Heart left ventricle (tissue), 13 donors: ENCODE data around the gene FNDC3B.

Experiments
- CTCF ChIP-seq, 12 donors: fragments of 200-600 bp; sonication (generic) in 4 of 12; IDR thresholded peaks; one replicate each; pipeline versions ENCODE4 v1.5.0 to v1.8.0; 2018 to 2022; ENCODE audit warnings: antibody characterized with exemption in 12 of 12, mild to moderate bottlenecking in 5 of 12
- POLR2A ChIP-seq, 2 donors: fragments of 450-650 bp; IDR thresholded peaks; one replicate each; pipeline ENCODE4 v1.6.1; 2017; ENCODE audit warnings: antibody characterized with exemption in 2 of 2, mild to moderate bottlenecking in 2 of 2, moderate library complexity in 2 of 2
- donor health status: ischemic (EF 13 %, LVEDD 7.1; RV severe dilation, severe dysfunction).
- donor health status: DM: no; HTN: yes; CAD: no.
- donor health status: DM: no; HTN: no; CAD: no.
- donor health status: ischemic (EF 25% LVEDD 6.9; RV normal size, moderate dysfunction).
- donor health status: ischemic (EF 25% LVEDD 5.7; RV mildly dilated, moderate dysfunction).
- donor health status: ischemic (EF 35%, LVEDD 5.7; RV mildly dilated, moderate dysfunction).
- donor health status: nonischemic (EF 11% LVEDD 7.7; RV severe dilation, severe dysfunction).
- donor health status: DM: yes; HTN: yes; CAD: no.
- donor health status: PGD.
- donor health status: ischemic (EF 29% LVEDD 5.4; RV normal size, mild dysfunction).
- donor health status: nonischemic (EF 23%, LVEDD 6.1; RV moderate dilation, normal function).

DNA sequence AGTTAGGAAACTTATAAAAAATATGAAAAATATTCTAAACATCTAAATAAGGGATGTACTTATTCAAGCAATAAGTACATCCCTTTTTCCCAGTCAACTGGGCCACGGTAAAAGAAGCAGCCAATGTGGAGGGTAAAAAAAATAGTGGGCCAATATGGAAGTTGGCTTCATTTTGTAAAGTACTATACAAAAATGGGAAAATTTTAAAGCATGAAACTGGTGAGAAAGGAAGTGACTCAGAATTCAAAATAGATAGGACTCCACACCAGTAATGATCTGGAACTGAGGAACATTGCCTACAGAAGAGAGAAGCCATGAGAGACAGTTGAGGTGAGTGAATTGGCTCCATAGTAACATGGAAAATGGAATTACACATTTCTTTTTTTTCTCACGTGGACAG lies 108.9 kb downstream of the FNDC3B start:
- no peak for TF ChIP-seq CTCF (IDR thresholded peaks at IDR 0.05)
- no peak for TF ChIP-seq POLR2A (IDR thresholded peaks at IDR 0.05)
